Measurements from ENCODE around the gene DCAF7. TPM values are rescaled to one million over a fixed set of nuclear protein-coding genes. Genes with fewer than 3 reads are reported as not detected.

Gene DCAF7
- total RNA-seq, 1 experiment from 2014 or later: 7.5 TPM

GRCh38 chr17:63595132-63595531 is 44.9 kb downstream of the DCAF7 start:
- Histone ChIP-seq H3K9me3 (no peaks in the 10 kb centered on the region), H3K27me3 (no peaks in the 10 kb centered on the region), H3K36me3 (peaks cover 34% of the 10 kb centered on the region), H3K4me3 (no peak overlapping the region)
- no peak for DNase-seq

- H3K4me3 ChIP-seq: no peak overlapping the region
- H3K9me3 ChIP-seq: no peaks in the 10 kb centered on the region
- DNase-seq: no peak
- H3K36me3 ChIP-seq: peaks cover 17% of the 10 kb centered on the region
- no peaks in the 10 kb centered on the region for H3K27me3 ChIP-seq
These were observed 46.7 kb downstream of the DCAF7 start for GRCh38 chr17:63596856-63597586.

GRCh38 chr17:63598281-63598680 is 48.0 kb downstream of the DCAF7 start:
- Histone ChIP-seq H3K27me3 (no peaks in the 10 kb centered on the region), H3K9me3 (no peaks in the 10 kb centered on the region), H3K4me3 (no peak overlapping the region), H3K36me3 (peaks cover 10% of the 10 kb centered on the region)
- DNase-seq: no peak

GRCh38 chr17:63600569-63601438 is 50.5 kb downstream of the DCAF7 start, which contains the start of gene TACO1:
TSS of gene TACO1 (plus strand) at chr17:63600895. CDS start at chr17:63601084, 189 bp downstream.
- H3K36me3 ChIP-seq: peaks cover 16% of the 10 kb centered on the region
- peak; percentile 87 for DNase-seq

GRCh38 chr17:63601439-63602371 is 51.4 kb downstream of the DCAF7 start:
- peak overlapping the region; percentile 91 for H3K4me3 ChIP-seq
- no peaks in the 10 kb centered on the region for H3K27me3 ChIP-seq
- DNase-seq: no peak
- peaks cover 20% of the 10 kb centered on the region for H3K36me3 ChIP-seq
- no peaks in the 10 kb centered on the region for H3K9me3 ChIP-seq

More at GRCh38 chr17:63600569-63601438, 50.5 kb downstream of the DCAF7 start, which contains the start of gene TACO1:
- Histone ChIP-seq H3K4me3 (peak within 1 kb of the TSS; percentile 91), H3K27me3 (no peaks in the 10 kb centered on the region), H3K9me3 (no peaks in the 10 kb centered on the region)

GRCh38 chr17:63609816-63610573 is 59.7 kb downstream of the DCAF7 start:
- Histone ChIP-seq H3K4me3 (no peak overlapping the region), H3K27me3 (no peaks in the 10 kb centered on the region), H3K9me3 (no peaks in the 10 kb centered on the region), H3K36me3 (peaks cover 25% of the 10 kb centered on the region)
- DNase-seq: no peak

- peaks cover 22% of the 10 kb centered on the region for H3K36me3 ChIP-seq
- H3K27me3 ChIP-seq: no peaks in the 10 kb centered on the region
- no peaks in the 10 kb centered on the region for H3K9me3 ChIP-seq
- no peak overlapping the region for H3K4me3 ChIP-seq
- DNase-seq: no peak
These were observed 60.6 kb downstream of the DCAF7 start for GRCh38 chr17:63610854-63611253.

GRCh38 chr17:63611354-63611753 is 61.1 kb downstream of the DCAF7 start:
- DNase-seq: no peak
- Histone ChIP-seq H3K9me3 (no peaks in the 10 kb centered on the region), H3K27me3 (no peaks in the 10 kb centered on the region), H3K36me3 (peaks cover 20% of the 10 kb centered on the region), H3K4me3 (no peak overlapping the region)

GRCh38 chr17:63613663-63614062 is 63.4 kb downstream of the DCAF7 start:
- no peak for DNase-seq
- Histone ChIP-seq H3K4me3 (no peak overlapping the region), H3K36me3 (peaks cover under 1% of the 10 kb centered on the region; the same call in 1 of the 2 replicates), H3K9me3 (no peaks in the 10 kb centered on the region), H3K27me3 (no peaks in the 10 kb centered on the region)

- no peaks in the 10 kb centered on the region for H3K36me3 ChIP-seq
- no peaks in the 10 kb centered on the region for H3K27me3 ChIP-seq
- peak overlapping the region; percentile 64 for H3K4me3 ChIP-seq
- H3K9me3 ChIP-seq: no peaks in the 10 kb centered on the region
- no peak for DNase-seq
These were observed 71.0 kb downstream of the DCAF7 start for GRCh38 chr17:63621229-63621683.

GRCh38 chr17:63621684-63622573 is 71.7 kb downstream of the DCAF7 start, which contains the start of gene MAP3K3:
TSS of gene MAP3K3 (plus strand) at chr17:63622417. CDS start at chr17:63622760, 343 bp downstream.
- H3K36me3 ChIP-seq: no peaks in the 10 kb centered on the region
- no peaks in the 10 kb centered on the region for H3K9me3 ChIP-seq
- peak within 1 kb of the TSS; percentile 70 for H3K4me3 ChIP-seq
- peak; percentile 100 for DNase-seq
- H3K27me3 ChIP-seq: no peaks in the 10 kb centered on the region

GRCh38 chr17:63622574-63623390 is 72.5 kb downstream of the DCAF7 start:
- peak; percentile 78 for DNase-seq
- H3K36me3 ChIP-seq: no peaks in the 10 kb centered on the region
- H3K9me3 ChIP-seq: no peaks in the 10 kb centered on the region
- peak overlapping the region; percentile 70 for H3K4me3 ChIP-seq
- no peaks in the 10 kb centered on the region for H3K27me3 ChIP-seq

GRCh38 chr17:63623786-63624530 is 73.7 kb downstream of the DCAF7 start:
- Histone ChIP-seq H3K27me3 (no peaks in the 10 kb centered on the region), H3K9me3 (no peaks in the 10 kb centered on the region), H3K4me3 (peak overlapping the region; percentile 70), H3K36me3 (no peaks in the 10 kb centered on the region)
- DNase-seq: no peak
